NCI-H2227 (cell line): ENCODE results near the gene KIF13A.
"Not testable (repeated sequence)": the region's sequence is repeated elsewhere in the genome, so short reads cannot be mapped to it uniquely, and the experiment has no call there.

ENCODE experiments used
- DNase-seq: peaks from one replicate; lab custom pipeline; 2025; ENCODE audit not compliant: unreplicated experiment; lab: John Stamatoyannopoulos, UW

KIF13A gene

GRCh38 chr6:17877196-17877894 is 110.1 kb downstream of the KIF13A start:
- DNase-seq, result no peak

GRCh38 chr6:17874753-17875152 is 112.7 kb downstream of the KIF13A start:
- no peak for DNase-seq

DNA sequence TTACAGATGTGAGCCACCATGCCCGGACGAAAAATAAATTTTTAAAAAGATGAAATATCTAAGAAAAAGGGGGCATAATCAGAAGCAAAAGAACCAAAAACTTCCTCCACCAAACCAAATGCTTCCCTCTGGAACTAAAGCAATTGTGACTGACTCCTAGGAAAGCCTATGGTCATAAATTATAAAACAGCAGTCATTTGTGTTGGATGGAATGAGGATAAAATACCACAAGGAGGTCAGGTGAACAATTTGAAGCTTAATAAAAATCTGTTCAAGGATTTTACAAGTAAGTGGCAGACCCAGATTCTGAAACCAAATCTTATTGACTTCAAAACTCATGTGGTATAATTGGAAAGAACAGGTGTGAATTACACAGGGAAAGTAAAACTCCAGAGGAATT is 114.5 kb downstream of the KIF13A start:
- no peak for DNase-seq

DNA sequence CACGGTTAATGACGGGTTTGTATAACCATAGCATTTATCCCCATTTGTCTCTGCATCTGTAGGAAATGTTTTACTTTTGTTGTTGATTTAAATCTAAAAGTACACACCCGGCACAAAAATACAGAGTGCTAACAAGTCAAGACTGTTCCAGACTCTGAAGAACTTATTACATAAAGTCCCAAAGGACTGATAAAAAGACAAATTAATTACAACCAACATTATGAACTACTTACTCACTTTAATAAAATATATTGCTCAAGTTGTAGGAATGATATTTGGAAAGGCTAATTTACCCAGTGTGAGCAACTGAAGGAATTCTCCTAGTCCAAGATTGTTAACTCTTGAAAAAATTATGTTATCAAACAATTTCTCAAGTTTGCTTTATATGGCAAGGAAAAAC is 115.6 kb downstream of the KIF13A start:
- DNase-seq, result no peak

- no peak for DNase-seq
These were observed 116.3 kb downstream of the KIF13A start for GRCh38 chr6:17871189-17871519.

DNA sequence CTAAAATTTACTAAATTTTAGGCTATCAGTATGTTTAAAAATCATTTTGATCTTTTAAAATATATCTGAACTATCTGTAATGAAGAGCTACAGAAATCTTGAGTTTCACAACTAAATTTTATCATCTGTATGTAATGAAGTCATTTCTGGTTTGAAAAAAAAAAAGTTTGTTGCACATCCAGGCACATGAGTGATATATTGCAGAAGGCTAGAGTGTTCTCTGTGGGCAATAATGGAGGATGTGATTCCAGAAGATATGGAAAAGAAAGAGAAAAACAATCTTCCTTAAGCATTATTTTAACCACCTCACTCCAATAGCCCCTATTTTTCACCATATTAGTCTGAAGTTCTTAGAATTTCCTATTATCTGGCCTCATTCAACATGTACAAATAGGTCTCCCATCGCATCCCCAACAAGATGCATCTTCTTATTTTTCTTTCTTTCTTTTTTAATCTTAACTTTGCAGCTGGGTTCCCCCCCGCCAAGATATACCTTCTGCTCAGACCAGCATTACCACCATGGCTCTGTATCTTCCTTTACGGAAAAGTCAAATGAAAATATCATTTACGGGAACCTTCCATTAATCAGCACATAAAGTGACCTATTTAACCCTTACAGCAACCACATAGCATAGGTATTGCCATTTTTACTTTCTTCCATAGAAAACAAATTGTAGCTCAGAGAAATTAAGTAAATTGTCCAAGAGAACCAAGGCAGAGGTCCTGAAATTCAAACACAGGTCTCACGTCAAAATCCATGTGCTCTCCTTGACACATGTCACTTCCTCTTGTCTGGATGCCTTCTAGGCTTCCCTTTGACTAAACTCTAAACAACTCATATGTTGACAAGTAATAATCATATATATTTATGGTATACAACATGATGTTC is 116.9 kb downstream of the KIF13A start:
- no peak for DNase-seq

DNA sequence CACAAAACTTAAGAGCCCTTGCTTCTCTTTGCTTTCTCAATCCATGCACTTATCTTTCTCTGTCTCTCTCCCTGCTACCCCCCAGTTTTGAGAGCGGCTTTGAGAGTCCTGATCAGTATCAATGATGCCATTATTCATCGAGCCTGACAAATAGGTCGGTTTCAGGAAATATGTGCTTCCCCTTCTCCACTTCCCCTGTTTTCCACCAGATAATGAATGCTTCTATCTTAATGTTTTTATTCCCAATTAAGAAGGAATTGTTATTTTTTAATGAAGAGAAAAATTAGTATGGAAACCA is 117.7 kb downstream of the KIF13A start:
- DNase-seq, result no peak

- DNase-seq, result no peak
These were observed 118.3 kb downstream of the KIF13A start for GRCh38 chr6:17869010-17869752.

DNA sequence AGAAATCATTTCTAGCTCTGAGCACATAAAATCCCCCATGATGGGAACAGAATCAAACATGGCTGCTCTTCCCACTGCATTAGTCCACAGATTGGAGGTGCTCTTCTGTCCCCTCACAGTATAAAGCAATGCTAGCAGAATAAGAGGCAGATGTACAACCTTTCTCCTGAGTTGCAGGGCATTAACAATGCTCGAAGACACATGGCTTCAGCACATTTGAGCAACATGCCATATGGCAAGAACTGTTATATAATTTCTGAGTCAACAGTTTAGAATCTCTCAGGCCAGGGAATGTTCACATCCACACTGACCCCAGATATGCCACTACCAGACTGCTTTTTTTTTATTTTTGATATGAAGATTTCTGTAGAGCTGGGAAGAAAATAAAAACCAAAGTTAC is 119.6 kb downstream of the KIF13A start:
- DNase-seq, result no peak

GRCh38 chr6:17866876-17867444 is 120.5 kb downstream of the KIF13A start:
- DNase-seq, result no peak

DNA sequence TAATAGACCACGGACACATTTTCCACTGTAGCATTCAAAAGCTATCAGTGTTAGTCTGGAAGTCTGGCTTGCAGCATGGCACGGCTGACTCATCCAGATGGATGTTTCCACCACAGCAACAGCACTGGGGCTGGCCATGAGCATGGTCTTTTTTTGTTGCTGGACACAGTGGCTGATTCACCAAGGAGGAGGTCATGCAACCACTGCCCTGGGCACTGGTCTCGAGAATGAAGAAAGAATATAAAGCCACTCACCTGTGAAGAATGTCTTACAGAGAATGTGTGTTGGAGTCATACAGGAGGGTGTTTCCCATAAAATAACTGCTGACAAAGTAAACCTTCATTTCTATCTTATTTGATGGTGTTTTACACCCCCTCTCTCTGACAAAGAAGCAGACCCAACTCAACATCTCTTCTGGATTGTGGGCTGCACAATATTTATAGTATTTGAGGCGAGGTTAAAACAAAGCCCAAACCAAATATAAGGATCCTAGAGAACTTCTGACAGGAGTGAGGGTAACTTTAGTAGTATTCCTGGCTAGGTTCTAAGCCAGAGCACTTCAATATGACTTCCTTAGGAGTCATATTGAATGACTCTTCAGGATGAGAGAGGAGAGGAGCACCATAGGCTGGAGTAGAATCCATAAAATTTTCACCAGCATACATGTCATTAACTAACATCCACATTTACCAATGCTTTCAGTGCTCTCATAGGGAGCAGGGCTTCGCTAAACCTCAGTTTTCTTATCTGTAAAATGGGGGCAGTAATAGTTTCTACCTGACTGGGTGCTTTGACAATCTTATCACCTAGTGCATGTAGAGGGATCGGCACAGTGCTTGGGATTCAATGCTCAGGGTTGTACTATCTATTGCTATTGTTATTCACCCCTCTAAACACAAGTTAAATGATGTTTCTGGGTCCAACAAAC is 121.4 kb downstream of the KIF13A start:
- DNase-seq, result no peak

DNA sequence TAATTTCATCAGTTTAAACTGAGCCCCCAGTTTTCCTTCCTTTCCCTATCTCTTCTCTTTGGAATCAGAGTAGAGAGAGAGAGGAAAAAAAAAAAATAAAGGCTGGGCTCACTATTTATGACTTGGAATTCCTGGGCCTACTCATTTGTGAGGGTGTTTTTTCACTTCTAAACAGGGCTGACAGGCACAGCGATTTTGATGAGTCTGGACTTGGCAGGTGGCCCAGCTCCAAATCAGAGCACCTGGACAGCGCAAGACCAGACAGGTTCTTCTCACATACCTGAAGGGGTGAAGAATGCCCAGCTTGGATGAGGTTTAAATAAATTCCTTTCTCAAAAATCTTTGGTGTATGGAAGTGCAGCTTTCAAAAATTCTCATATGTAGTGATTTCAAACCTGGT is 122.2 kb downstream of the KIF13A start:
- DNase-seq, result no peak

DNA sequence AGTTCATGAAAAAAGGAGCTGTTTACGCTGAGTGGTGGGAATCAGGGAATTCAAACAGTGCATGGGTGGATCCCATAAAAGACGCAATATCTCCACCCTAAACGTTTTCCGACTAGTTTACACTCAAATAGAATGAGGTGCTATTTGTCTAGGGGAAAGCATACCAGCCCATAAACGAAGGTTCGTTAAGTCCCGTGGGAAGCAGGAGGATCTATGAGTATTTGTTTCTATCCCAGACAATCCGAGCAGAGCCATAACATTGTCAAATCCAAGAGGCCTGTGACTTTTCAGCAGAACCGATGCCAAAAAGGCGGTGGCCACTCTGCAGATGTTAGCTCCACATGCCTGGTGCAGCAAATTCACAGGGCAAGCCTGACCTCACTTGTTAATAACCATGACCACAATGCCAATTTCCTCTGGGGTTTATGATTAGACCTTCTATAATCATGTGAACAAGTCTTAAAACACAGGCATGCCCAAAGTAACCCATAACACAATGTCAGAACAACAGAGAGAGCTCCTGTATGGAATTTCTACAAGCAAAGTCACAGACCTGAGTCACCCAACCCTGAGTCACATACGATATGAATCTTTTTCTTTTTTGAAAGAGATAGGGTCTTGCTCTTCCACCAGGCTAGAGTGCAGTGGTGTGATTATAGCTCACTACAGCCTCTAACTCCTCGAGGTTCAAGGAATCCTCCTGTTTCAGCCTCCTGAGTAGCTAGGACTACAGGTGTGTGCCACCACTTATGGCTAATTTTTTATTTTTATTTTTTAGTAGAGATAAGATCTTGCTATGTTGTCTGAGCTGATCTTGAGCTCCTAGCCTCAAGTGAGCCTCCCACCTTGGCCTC is 123.3 kb downstream of the KIF13A start:
- DNase-seq, result no peak

GRCh38 chr6:17861361-17861760 is 126.1 kb downstream of the KIF13A start:
- DNase-seq, result no peak

GRCh38 chr6:17859846-17860245 is 127.6 kb downstream of the KIF13A start:
- peak; percentile 63 for DNase-seq

DNA sequence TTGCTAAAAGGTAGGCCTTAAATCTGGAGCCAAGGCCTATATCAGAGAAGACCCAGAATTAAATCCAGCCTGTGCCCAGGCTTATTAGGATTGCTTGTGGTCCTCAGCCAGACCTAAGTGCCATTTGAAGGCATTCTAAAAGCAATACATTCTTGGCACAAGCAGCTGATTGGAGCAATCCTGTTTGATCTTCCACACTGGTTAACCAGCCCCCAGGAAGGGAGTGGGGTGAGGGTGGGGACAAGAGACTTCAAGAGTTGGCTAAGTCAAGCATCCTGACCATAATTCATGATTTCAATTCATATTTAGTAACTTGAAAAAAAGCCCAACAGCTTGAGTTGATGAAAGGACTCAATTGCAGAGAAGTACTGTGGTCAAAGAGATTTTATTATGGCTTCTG is 128.9 kb downstream of the KIF13A start:
- no peak for DNase-seq

GRCh38 chr6:17857188-17857587 is 130.2 kb downstream of the KIF13A start:
- not testable (repeated sequence) for DNase-seq

GRCh38 chr6:17856306-17856705 is 131.1 kb downstream of the KIF13A start:
- DNase-seq, result no peak

GRCh38 chr6:17855381-17855780 is 132.1 kb downstream of the KIF13A start:
- DNase-seq, result no peak

DNA sequence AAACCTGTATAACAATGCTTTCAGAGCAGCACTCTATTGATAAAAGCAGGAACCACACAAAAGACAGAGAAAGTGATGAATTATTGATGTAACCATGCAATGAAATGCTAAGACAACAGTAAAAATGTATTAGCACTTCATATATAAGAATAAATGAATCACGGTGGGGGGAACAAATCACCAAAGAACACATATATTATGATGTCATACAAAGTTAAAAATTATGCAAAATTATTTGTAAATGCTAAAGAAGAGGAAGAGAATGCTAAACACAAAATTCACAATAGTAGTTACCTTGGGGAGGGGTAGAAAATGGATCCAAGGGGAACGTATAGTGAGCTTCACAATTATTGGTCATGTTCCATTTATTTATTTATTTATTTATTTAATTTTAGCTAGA is 133.9 kb downstream of the KIF13A start:
- no peak for DNase-seq
